ENCODE measurements around the gene MYNN.

GRCh38 chr3:169827712-169828111 lies 54.5 kb downstream of the MYNN start:
- TF ChIP-seq POLR2A (IDR thresholded peaks at IDR 0.05): no peak
- no peak for TF ChIP-seq CTCF (IDR thresholded peaks at IDR 0.05)
- no peak for TF ChIP-seq POLR2AphosphoS5 (IDR thresholded peaks at IDR 0.05)
- no peak for TF ChIP-seq EP300 (IDR thresholded peaks at IDR 0.05)

Data from gastroesophageal sphincter (tissue), 3 donors.